Right lobe of liver (tissue), 4 donors: ENCODE data around the gene RNF44.

Experiments
- CTCF ChIP-seq, 4 donors: fragments of 200-600 bp in 3 of 4; fragments of 450-650 bp in 1 of 4; IDR thresholded peaks; one replicate each; pipeline versions ENCODE4 v1.5.1 to v1.8.0; 2016 to 2022; ENCODE audit warnings: antibody characterized with exemption in 4 of 4, mild to moderate bottlenecking in 2 of 4
- POLR2A ChIP-seq: fragments of 450-650 bp; IDR thresholded peaks from one replicate; pipeline ENCODE4 v1.6.1; 2017; ENCODE audit warnings: antibody characterized with exemption, mild to moderate bottlenecking
- donor health status: DM: no; HTN: no; CAD: no.
- donor health status: DM: no; HTN: no; CAD: no.
- donor health status: DM: no; HTN: yes; CAD: no.

DNA sequence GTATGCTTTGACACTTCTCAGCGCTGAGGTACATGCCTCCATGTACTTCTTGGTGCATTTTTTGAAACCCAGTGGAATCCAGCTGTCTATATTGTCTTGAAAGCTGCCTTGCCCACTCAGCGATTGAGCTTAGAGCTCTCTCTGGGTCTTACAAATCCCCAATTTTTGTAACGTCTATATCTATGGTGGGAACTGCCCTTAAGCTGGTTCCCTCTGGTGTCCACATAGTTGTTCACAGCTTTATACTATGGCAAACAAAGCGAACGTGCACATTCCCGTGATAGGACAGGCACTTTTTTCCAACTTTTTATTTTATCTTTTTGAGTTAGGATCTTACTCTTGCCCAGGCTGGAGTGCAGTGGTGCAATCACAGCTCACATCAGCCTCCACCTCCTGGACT is 32.8 kb upstream of the RNF44 start:
- no peak for TF ChIP-seq CTCF (IDR thresholded peaks at IDR 0.05)
- TF ChIP-seq POLR2A = no peak
